ENCODE results near the gene RTL3. TPM values are rescaled to one million over a fixed set of nuclear protein-coding genes. Genes with fewer than 3 reads are reported as not detected.
"Not testable (repeated sequence)": the region's sequence is repeated elsewhere in the genome, so short reads cannot be mapped to it uniquely, and the experiment has no call there.

Gene RTL3
- total and polyA plus RNA-seq, 2 of the 4 experiments (the other 2 are of a cell fraction) = 1.1 TPM

GRCh38 chrX:78636096-78636495, 23.0 kb downstream of the RTL3 start:
- H3K56ac ChIP-seq (ENCODE audit: extremely low read depth, insufficient read depth, low read length); H3K4me1 ChIP-seq (ENCODE audit: control insufficient read depth, insufficient read depth, low read length); H3K79me1 ChIP-seq (ENCODE audit: low read depth in 1 of 2, low read length in 2 of 2); CTCF ChIA-PET; H3K36me3 ChIP-seq (ENCODE audit: control insufficient read depth, insufficient read depth, low read length); H4K8ac ChIP-seq (ENCODE audit: low read depth in 2 of 2, low read length in 2 of 2); intact Hi-C loops (cut with micrococcal nuclease); ATAC-seq (ENCODE audit: low read depth); H3K14ac ChIP-seq (replicated peaks; ENCODE audit: low read depth, low read length); H3K4me3 ChIP-seq (ENCODE audit: insufficient read depth, low read depth, low read length); H2AK5ac ChIP-seq (ENCODE audit: low read depth, low read length); dilution Hi-C loops (cut with HindIII; ENCODE audit: low sequenced_read_pairs, unreplicated experiment); H3K4ac ChIP-seq (ENCODE audit: low read depth, low read length); H3K27me3 ChIP-seq (ENCODE audit: control insufficient read depth, insufficient read depth, low read length); H4K20me1 ChIP-seq (ENCODE audit: insufficient read depth, low read length); H3K9ac ChIP-seq (ENCODE audit: low read depth, low read length); H2BK5ac ChIP-seq (ENCODE audit: low read depth, low read length, poor library complexity, severe bottlenecking); H3K9me1 ChIP-seq (ENCODE audit: insufficient read depth, low read length); H2BK120ac ChIP-seq (ENCODE audit: low read depth, low read length); H2AK9ac ChIP-seq (replicated peaks; ENCODE audit: low read depth, low read length, poor library complexity); H4K5ac ChIP-seq (ENCODE audit: low read depth, low read length); H3K23ac ChIP-seq (ENCODE audit: low read depth, low read length); BruUV-seq (replicated peaks); H3K27ac ChIP-seq (ENCODE audit: insufficient read depth, low read length); in situ Hi-C loops (cut with MboI; ENCODE audit: low sequenced_read_pairs); POLR2A ChIA-PET (ENCODE audit: unreplicated experiment); H2BK20ac ChIP-seq (ENCODE audit: low read depth, low read length); DNase-seq; H2BK15ac ChIP-seq (ENCODE audit: low read depth, low read length); H2AFZ ChIP-seq (replicated peaks; ENCODE audit: low read length, poor library complexity); H3K18ac ChIP-seq (ENCODE audit: low read depth, low read length); H4K91ac ChIP-seq (ENCODE audit: insufficient read depth, low read depth, low read length); H3K4me2 ChIP-seq (ENCODE audit: low read depth, low read length); H3K9me3 ChIP-seq (ENCODE audit: control insufficient read depth, insufficient read depth, low read length): not testable (repeated sequence)
- WGBS, 2 experiments (ENCODE audit: extremely low coverage in 2 of 2, insufficient read length in 1 of 2) = no CpG with 5 or more reads among the region's 1 CpG

Data from IMR-90 (cell line).